Measurements from ENCODE around the gene ETS1. TPM values are rescaled to one million over a fixed set of nuclear protein-coding genes. Genes with fewer than 3 reads are reported as not detected.

Gene ETS1
- total RNA-seq, 1 experiment from 2014 or later, result 1.1 TPM

- Mint-ChIP-seq H3K4me3 (ENCODE audit: unreplicated experiment) (no peak overlapping the region), H3K9me3 (ENCODE audit: unreplicated experiment) (no peaks in the 10 kb centered on the region), H3K27ac (ENCODE audit: unreplicated experiment) (no peak overlapping the region), H3K36me3 (ENCODE audit: insufficient read depth, unreplicated experiment) (no peaks in the 10 kb centered on the region), H3K27me3 (ENCODE audit: insufficient read depth, unreplicated experiment) (peaks cover 32% of the 10 kb centered on the region), H3K4me1 (ENCODE audit: low read depth, unreplicated experiment) (peaks cover 9% of the 10 kb centered on the region)
- H3K4me1 ChIP-seq, result peaks cover 7% of the 10 kb centered on the region; the same call in 1 of the 2 replicates
- H3K27me3 ChIP-seq (replicated peaks; ENCODE audit: control insufficient read depth, insufficient read depth, low read length), result peaks cover 3% of the 10 kb centered on the region
- DNase-seq, result no peak
- H3K9me3 ChIP-seq, result no peaks in the 10 kb centered on the region
- no peak overlapping the region for H3K4me3 ChIP-seq (ENCODE audit: low read depth, low read length)
- intact Hi-C loops (cut with micrococcal nuclease; ENCODE audit: unreplicated experiment), result no loop called here
- no peaks in the 10 kb centered on the region for H3K36me3 ChIP-seq (ENCODE audit: control insufficient read depth, insufficient read depth, low read length)
- ChIA-PET POLR2A (no interaction called here), CTCF (no interaction called here)
- BruUV-seq (replicated peaks), result no TSS peak
- TF ChIP-seq CTCF (IDR thresholded peaks at IDR 0.05; ENCODE audit: insufficient read depth in 1 of 2, low read depth in 1 of 2, low read length in 1 of 2, severe bottlenecking in 1 of 2, unreplicated experiment in 1 of 2), result no peak
Observed at GRCh38 chr11:128518493-128519207, 68.7 kb downstream of the ETS1 start.

GRCh38 chr11:128517451-128518230 is 69.7 kb downstream of the ETS1 start:
- DNase-seq, result no peak
- H3K36me3 Mint-ChIP-seq (ENCODE audit: insufficient read depth, unreplicated experiment), result no peaks in the 10 kb centered on the region
- POLR2A ChIA-PET, result no interaction called here
- H3K27ac Mint-ChIP-seq (ENCODE audit: unreplicated experiment), result no peak overlapping the region
- intact Hi-C loops (cut with micrococcal nuclease; ENCODE audit: unreplicated experiment), result no loop called here
- Histone ChIP-seq H3K4me1 (peaks cover 1% of the 10 kb centered on the region; the same call in 1 of the 2 replicates), H3K4me3 (ENCODE audit: low read depth, low read length) (no peak overlapping the region), H3K36me3 (ENCODE audit: control insufficient read depth, insufficient read depth, low read length) (no peaks in the 10 kb centered on the region), H3K9me3 (no peaks in the 10 kb centered on the region), H3K27me3 (replicated peaks; ENCODE audit: control insufficient read depth, insufficient read depth, low read length) (peaks cover 3% of the 10 kb centered on the region)
- peaks cover 3% of the 10 kb centered on the region for H3K4me1 Mint-ChIP-seq (ENCODE audit: low read depth, unreplicated experiment)
- BruUV-seq (replicated peaks), result no TSS peak
- no peaks in the 10 kb centered on the region for H3K9me3 Mint-ChIP-seq (ENCODE audit: unreplicated experiment)
- CTCF ChIA-PET, result no interaction called here
- peaks cover 31% of the 10 kb centered on the region for H3K27me3 Mint-ChIP-seq (ENCODE audit: insufficient read depth, unreplicated experiment)
- TF ChIP-seq CTCF (IDR thresholded peaks at IDR 0.05; ENCODE audit: insufficient read depth in 1 of 2, low read depth in 1 of 2, low read length in 1 of 2, severe bottlenecking in 1 of 2, unreplicated experiment in 1 of 2), result no peak
- H3K4me3 Mint-ChIP-seq (ENCODE audit: unreplicated experiment), result no peak overlapping the region

- intact Hi-C loops (cut with micrococcal nuclease; ENCODE audit: unreplicated experiment), result no loop called here
- no peak overlapping the region for H3K4me3 Mint-ChIP-seq (ENCODE audit: unreplicated experiment)
Observed at GRCh38 chr11:128516886-128517285, 70.5 kb downstream of the ETS1 start.

More at GRCh38 chr11:128516886-128517285, 70.5 kb downstream of the ETS1 start:
- no peak for TF ChIP-seq CTCF (IDR thresholded peaks at IDR 0.05; ENCODE audit: insufficient read depth in 1 of 2, low read depth in 1 of 2, low read length in 1 of 2, severe bottlenecking in 1 of 2, unreplicated experiment in 1 of 2)
- H3K9me3 Mint-ChIP-seq (ENCODE audit: unreplicated experiment), result no peaks in the 10 kb centered on the region
- H3K27ac Mint-ChIP-seq (ENCODE audit: unreplicated experiment), result no peak overlapping the region
- DNase-seq, result no peak
- no TSS peak for BruUV-seq (replicated peaks)
- peaks cover 29% of the 10 kb centered on the region for H3K27me3 Mint-ChIP-seq (ENCODE audit: insufficient read depth, unreplicated experiment)
- POLR2A ChIA-PET, result no interaction called here
- no peaks in the 10 kb centered on the region for H3K4me1 Mint-ChIP-seq (ENCODE audit: low read depth, unreplicated experiment)
- Histone ChIP-seq H3K4me1 (no peaks in the 10 kb centered on the region), H3K9me3 (no peaks in the 10 kb centered on the region), H3K4me3 (ENCODE audit: low read depth, low read length) (no peak overlapping the region), H3K36me3 (ENCODE audit: control insufficient read depth, insufficient read depth, low read length) (no peaks in the 10 kb centered on the region), H3K27me3 (replicated peaks; ENCODE audit: control insufficient read depth, insufficient read depth, low read length) (peaks cover 3% of the 10 kb centered on the region)
- CTCF ChIA-PET, result no interaction called here
- H3K36me3 Mint-ChIP-seq (ENCODE audit: insufficient read depth, unreplicated experiment), result no peaks in the 10 kb centered on the region

All from Caco-2 (cell line).